Activated naive CD4-positive, alpha-beta T cell treated with anti-CD3 and anti-CD28 coated beads, Interleukin-2, amount 50 U/mL, for 24 hours (primary cell): ENCODE measurements around the gene NXF3.
"Not testable (repeated sequence)": the region's sequence is repeated elsewhere in the genome, so short reads cannot be mapped to it uniquely, and the experiment has no call there.

Experiments
- H3K27ac Mint-ChIP-seq: one replicate; pipeline ENCODE4 v1.8.0; 2021; ENCODE audit warnings: mild to moderate bottlenecking, mixed read lengths
- H3K27me3 Mint-ChIP-seq: one replicate; pipeline ENCODE4 v1.8.0; 2021; ENCODE audit warnings: mixed read lengths
- H3K36me3 Mint-ChIP-seq: one replicate; pipeline ENCODE4 v1.8.0; 2021; ENCODE audit warnings: mixed read lengths
- H3K4me1 Mint-ChIP-seq: one replicate; pipeline ENCODE4 v1.8.0; 2021; ENCODE audit warnings: mixed read lengths
- H3K4me3 Mint-ChIP-seq: one replicate; pipeline ENCODE4 v1.8.0; 2021; ENCODE audit warnings: mild to moderate bottlenecking, mixed read lengths
- H3K9me3 Mint-ChIP-seq: one replicate; pipeline ENCODE4 v1.8.0; 2021; ENCODE audit warnings: mixed read lengths

The NXF3 gene, protein sequence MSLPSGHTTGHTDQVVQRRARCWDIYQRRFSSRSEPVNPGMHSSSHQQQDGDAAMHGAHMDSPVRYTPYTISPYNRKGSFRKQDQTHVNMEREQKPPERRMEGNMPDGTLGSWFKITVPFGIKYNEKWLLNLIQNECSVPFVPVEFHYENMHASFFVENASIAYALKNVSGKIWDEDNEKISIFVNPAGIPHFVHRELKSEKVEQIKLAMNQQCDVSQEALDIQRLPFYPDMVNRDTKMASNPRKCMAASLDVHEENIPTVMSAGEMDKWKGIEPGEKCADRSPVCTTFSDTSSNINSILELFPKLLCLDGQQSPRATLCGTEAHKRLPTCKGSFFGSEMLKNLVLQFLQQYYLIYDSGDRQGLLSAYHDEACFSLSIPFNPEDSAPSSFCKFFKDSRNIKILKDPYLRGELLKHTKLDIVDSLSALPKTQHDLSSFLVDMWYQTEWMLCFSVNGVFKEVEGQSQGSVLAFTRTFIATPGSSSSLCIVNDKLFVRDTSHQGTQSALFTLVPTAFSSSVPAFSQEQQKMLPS

DNA sequence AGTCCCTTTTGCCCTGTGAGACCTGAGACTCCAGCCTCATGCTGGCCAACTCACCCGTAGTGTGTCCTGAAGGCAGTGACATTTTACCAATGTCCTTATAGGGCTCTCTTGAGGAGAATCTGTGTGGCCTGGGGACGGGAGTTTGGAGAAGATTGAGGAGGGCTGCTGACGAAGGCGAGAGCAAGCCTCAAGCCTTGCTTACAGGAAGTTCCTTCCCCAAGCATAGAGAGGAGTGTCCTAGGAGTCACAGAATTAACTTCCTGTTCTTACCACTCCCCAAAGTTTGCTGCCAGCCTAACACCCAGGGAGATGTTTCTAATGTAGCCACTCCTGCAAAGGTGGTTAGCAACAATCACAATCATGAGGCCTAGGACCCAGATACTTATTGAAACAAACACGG lies at the start of gene NXF3:
TSS of gene NXF3 (minus strand) at position 202 of the 400 bp plus-strand sequence. CDS start at position 82, 120 bp downstream.
- no peaks in the 10 kb centered on the region for H3K36me3 Mint-ChIP-seq
- no peak within 1 kb of the TSS for H3K4me3 Mint-ChIP-seq
- H3K27me3 Mint-ChIP-seq, result no peaks in the 10 kb centered on the region
- H3K4me1 Mint-ChIP-seq, result no peaks in the 10 kb centered on the region
- no peak within 1 kb of the TSS for H3K27ac Mint-ChIP-seq
- H3K9me3 Mint-ChIP-seq, result no peaks in the 10 kb centered on the region

DNA sequence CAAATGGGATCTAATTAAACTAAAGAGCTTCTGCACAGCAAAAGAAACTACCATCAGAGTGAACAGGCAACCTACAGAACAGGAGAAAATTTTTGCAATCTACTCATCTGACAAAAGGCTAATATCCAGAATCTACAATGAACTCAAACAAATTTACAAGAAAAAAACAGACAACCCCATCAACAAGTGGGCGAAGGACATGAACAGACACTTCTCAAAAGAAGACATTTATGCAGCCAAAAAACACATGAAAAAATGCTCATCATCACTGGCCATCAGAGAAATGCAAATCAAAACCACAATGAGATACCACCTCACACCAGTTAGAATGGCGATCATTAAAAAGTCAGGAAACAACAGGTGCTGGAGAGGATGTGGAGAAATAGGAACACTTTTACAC lies 43.6 kb upstream of the NXF3 start:
- H3K27me3 Mint-ChIP-seq, H3K27ac Mint-ChIP-seq, H3K4me1 Mint-ChIP-seq, H3K4me3 Mint-ChIP-seq, H3K9me3 Mint-ChIP-seq, H3K36me3 Mint-ChIP-seq: not testable (repeated sequence)

DNA sequence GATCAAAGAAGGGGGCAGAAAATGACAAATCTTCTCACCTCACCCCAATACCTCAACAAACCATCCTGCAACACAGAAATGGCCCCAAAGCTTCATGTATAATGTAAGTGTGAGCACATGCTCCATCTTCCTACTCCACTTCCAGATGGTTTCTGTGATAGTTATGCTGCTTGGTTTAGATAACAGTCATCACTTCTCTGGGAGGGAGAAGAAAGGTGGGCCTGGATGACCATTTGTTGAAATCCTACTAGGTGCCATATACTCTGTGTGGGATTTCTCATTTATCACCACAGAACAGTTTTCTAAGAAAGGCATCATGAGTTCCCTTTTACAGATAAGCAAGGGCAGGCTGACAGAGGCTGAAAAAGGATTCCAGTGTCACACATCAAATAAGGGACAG lies 31.3 kb upstream of the NXF3 start:
- Mint-ChIP-seq H3K4me1 (no peaks in the 10 kb centered on the region), H3K27ac (no peak overlapping the region), H3K36me3 (no peaks in the 10 kb centered on the region), H3K9me3 (no peaks in the 10 kb centered on the region), H3K4me3 (no peak overlapping the region), H3K27me3 (no peaks in the 10 kb centered on the region)

DNA sequence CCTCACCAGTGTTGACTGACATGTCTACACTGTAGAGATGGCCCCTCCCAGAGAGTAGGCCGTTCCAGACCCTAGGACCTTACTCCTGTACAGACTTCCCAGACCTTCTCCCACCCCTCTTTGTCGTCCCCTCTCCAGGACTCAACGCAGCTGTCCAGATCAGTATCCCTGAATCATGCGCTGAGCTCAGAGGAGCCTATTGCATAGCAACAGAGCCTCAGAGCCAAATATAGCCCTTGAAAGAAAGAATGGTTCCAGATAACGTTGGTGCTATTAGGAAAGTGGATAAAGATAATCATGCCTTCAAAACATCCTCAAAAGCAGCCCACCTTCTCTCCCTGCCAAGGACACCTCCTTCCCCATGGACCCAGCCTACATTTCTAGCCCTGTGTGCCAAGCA lies 27.8 kb upstream of the NXF3 start:
- H3K4me1 Mint-ChIP-seq, result no peaks in the 10 kb centered on the region
- no peaks in the 10 kb centered on the region for H3K27me3 Mint-ChIP-seq
- H3K9me3 Mint-ChIP-seq, result no peaks in the 10 kb centered on the region
- H3K4me3 Mint-ChIP-seq, result no peak overlapping the region
- H3K36me3 Mint-ChIP-seq, result no peaks in the 10 kb centered on the region
- no peak overlapping the region for H3K27ac Mint-ChIP-seq

DNA sequence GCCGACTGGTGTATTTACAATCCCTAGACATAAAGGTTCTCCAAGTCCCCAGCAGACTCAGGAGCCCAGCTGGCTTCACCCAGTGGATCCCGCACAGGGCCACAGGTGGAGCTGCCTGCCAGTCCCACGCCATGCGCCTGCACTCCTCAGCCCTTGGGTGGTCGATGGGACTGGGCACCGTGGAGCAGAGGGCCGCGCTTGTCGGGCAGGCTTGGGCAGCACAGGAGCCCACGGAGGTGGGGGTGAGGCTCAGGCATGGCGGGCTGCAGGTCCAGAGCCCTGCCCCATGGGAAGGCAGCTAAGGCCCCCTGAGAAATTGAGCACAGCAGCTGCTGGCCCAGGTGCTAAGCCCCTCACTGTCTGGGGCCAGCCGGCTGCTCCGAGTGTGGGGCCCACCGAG lies 24.0 kb upstream of the NXF3 start:
- not testable (repeated sequence) for H3K36me3 Mint-ChIP-seq, H3K27ac Mint-ChIP-seq, H3K4me1 Mint-ChIP-seq, H3K9me3 Mint-ChIP-seq, H3K27me3 Mint-ChIP-seq, H3K4me3 Mint-ChIP-seq

DNA sequence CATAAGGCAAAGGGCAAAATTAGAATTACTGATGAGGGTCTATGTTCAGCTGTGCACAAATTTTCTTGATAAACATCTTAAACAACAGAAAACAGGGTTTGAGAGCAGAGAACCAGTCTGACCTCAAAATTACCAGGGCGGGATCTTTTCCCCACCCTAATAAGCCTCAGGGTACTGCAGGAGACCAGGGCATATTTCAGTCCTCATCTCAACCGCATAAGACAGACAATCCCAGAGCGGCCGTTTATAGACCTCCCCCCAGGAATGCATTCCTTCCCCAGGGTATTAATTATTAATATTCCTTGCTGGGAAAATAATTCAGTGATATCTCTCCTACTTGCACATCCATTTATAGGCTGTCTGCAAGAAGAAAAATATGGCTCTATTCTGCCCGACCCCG lies 16.6 kb upstream of the NXF3 start:
- not testable (repeated sequence) for H3K4me3 Mint-ChIP-seq, H3K27me3 Mint-ChIP-seq, H3K27ac Mint-ChIP-seq, H3K4me1 Mint-ChIP-seq, H3K9me3 Mint-ChIP-seq, H3K36me3 Mint-ChIP-seq

DNA sequence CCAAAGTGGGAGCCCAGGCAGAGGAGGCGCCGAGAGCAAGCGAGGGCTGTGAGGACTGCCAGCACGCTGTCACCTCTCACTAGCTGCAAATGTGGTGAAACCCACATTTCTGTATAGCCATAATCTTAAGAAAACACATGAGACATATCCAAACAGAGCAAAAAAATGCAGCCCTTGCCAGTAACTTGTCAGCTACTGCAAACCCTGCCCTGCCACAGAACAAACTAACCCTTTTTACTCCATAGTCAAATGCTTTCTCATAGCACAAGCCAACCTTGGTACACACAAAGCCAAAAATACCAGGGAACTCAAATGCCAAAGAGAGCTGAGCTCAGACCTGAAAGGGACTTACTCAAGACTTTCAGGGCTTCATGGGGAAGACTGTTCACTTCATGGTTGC lies 14.9 kb upstream of the NXF3 start:
- no peaks in the 10 kb centered on the region for H3K36me3 Mint-ChIP-seq
- no peak overlapping the region for H3K4me3 Mint-ChIP-seq
- H3K27ac Mint-ChIP-seq, result no peak overlapping the region
- no peaks in the 10 kb centered on the region for H3K4me1 Mint-ChIP-seq
- H3K27me3 Mint-ChIP-seq, result no peaks in the 10 kb centered on the region
- H3K9me3 Mint-ChIP-seq, result no peaks in the 10 kb centered on the region

DNA sequence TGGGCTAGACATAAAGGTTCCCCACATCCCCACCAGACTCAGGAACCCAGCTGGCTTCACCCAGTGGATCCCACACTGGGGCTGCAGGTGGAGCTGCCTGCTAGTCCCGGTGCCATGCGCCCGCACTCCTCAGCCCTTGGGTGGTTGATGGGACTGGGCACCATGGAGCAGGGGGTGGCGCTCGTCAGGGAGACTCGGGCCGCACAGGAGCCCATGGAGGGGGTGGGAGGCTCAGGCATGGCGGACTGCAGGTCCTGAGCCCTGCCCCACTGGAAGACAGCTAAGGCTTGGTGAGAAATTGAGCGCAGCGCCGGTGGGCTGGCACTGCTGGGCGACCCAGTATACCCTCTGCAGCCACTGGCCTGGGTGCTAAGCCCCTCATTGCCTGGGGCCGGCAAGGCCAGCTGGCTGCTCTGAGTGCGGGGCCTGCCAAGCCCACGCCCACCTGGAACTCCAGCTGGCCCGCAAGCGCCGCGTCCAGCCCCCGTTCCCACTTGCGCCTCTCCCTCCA lies 14.3 kb upstream of the NXF3 start:
- not testable (repeated sequence) for H3K9me3 Mint-ChIP-seq, H3K36me3 Mint-ChIP-seq, H3K4me1 Mint-ChIP-seq

DNA sequence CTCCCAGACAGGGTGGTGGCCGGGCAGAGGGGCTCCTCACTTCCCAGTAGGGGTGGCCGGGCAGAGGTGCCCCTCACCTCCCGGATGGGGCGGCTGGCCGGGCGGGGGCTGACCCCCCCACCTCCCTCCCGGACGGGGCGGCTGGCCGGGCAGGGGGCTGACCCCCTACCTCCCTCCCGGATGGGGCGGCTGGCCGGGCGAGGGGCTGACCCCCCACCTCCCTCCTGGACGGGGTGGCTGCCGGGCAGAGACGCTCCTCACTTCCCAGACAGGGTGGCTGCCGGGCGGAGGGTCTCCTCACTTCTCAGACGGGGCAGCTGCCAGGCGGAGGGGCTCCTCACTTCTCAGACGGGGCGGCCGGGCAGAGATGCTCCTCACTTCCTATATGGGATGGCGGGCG lies 11.4 kb upstream of the NXF3 start:
- H3K27ac Mint-ChIP-seq, H3K9me3 Mint-ChIP-seq, H3K36me3 Mint-ChIP-seq, H3K4me1 Mint-ChIP-seq, H3K4me3 Mint-ChIP-seq, H3K27me3 Mint-ChIP-seq: not testable (repeated sequence)

More for the DNA sequence above, 14.3 kb upstream of the NXF3 start:
- not testable (repeated sequence) for H3K4me3 Mint-ChIP-seq, H3K27me3 Mint-ChIP-seq, H3K27ac Mint-ChIP-seq

DNA sequence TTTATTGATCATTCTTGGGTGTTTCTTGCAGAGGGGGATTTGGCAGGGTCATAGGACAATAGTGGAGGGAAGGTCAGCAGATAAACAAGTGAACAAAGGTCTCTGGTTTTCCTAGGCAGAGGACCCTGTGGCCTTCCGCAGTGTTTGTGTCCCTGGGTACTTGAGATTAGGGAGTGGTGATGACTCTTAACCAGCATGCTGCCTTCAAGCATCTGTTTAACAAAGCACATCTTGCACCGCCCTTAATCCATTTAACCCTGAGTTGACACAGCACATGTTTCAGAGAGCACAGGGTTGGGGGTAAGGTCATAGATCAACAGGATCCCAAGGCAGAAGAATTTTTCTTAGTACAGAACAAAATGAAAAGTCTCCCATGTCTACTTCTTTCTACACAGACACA lies 10.9 kb upstream of the NXF3 start:
- H3K9me3 Mint-ChIP-seq, H3K4me1 Mint-ChIP-seq, H3K36me3 Mint-ChIP-seq, H3K27ac Mint-ChIP-seq, H3K4me3 Mint-ChIP-seq, H3K27me3 Mint-ChIP-seq: not testable (repeated sequence)

DNA sequence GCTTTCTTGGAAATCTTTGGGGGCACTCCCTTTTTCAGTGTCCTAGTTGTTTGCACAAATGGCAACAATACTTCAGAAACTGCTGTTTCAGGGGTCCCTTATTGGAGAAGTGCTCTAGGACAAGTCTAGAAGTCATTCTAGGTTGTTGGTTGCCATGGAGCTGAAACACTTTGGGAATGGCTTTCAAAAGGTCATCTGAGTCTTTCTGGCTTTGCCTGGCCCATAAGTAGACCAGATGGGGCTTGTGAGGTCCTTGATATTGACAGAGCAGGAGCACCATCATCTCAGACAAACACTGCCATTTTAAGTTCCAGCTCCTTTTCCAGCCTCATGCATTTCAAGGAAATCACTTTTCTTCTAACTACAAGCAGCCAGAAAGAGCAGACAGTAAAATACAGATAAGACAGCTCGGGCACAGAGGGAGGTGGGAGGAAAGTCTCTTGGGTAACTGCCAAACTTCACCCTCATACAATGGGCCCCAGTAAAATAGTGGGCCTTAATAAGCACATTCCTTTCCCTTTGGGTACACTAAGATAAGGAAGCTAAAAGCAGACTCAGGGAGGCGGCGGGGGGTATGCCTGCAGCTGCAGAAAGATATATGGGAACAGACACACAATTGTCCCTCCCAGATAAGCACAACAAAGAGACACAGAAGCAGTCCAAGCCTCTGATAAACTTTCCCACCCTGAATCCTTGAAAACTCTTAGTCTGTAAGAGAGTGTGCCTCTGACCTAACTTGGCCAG lies 8.5 kb upstream of the NXF3 start:
- H3K27me3 Mint-ChIP-seq, result no peaks in the 10 kb centered on the region
- no peaks in the 10 kb centered on the region for H3K36me3 Mint-ChIP-seq
- no peaks in the 10 kb centered on the region for H3K4me1 Mint-ChIP-seq
- no peaks in the 10 kb centered on the region for H3K9me3 Mint-ChIP-seq
- H3K4me3 Mint-ChIP-seq, result no peak overlapping the region
- no peak overlapping the region for H3K27ac Mint-ChIP-seq

DNA sequence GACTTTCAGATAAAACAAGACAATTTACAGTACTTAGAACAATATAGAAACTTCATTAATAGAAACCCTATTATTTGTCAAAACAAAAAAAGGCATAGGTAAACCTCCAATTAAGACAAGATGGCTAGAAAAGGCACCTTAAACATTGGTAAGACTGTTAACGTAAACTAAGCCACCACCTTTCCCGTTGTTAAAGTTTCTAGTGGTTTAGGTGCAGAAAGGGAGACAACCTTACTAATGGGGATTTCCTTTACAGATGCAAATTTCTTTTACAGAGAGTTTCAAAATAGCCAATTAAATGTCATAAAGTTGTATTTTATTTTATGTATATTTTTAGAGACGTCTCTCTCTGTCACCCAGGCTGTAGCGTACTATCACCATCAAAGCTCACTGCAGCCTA lies 7.5 kb upstream of the NXF3 start:
- no peaks in the 10 kb centered on the region for H3K36me3 Mint-ChIP-seq
- H3K27me3 Mint-ChIP-seq, result no peaks in the 10 kb centered on the region
- H3K9me3 Mint-ChIP-seq, result no peaks in the 10 kb centered on the region
- no peak overlapping the region for H3K4me3 Mint-ChIP-seq
- no peak overlapping the region for H3K27ac Mint-ChIP-seq
- H3K4me1 Mint-ChIP-seq, result no peaks in the 10 kb centered on the region

DNA sequence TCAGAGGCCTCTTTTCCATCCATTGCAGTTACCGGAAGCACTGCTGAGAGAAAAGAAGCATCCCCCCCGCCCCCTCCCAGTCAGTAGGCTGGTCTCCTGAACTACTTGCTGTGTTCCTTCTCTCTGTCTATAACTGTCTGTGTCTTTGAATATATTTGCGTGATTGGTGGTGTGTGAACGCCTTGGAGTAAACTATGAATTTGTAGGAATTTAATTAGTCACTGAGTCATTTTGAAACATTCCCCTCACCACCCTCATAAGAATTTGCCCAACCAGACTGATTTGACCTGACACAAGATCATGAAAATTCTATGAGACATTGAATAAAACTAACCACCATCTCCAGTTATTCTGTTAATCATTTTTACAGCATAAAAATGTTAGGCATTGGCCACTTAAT lies 6.7 kb upstream of the NXF3 start:
- H3K4me1 Mint-ChIP-seq, result no peaks in the 10 kb centered on the region
- H3K4me3 Mint-ChIP-seq, result no peak overlapping the region
- no peaks in the 10 kb centered on the region for H3K9me3 Mint-ChIP-seq
- no peaks in the 10 kb centered on the region for H3K36me3 Mint-ChIP-seq
- H3K27ac Mint-ChIP-seq, result no peak overlapping the region
- H3K27me3 Mint-ChIP-seq, result no peaks in the 10 kb centered on the region

DNA sequence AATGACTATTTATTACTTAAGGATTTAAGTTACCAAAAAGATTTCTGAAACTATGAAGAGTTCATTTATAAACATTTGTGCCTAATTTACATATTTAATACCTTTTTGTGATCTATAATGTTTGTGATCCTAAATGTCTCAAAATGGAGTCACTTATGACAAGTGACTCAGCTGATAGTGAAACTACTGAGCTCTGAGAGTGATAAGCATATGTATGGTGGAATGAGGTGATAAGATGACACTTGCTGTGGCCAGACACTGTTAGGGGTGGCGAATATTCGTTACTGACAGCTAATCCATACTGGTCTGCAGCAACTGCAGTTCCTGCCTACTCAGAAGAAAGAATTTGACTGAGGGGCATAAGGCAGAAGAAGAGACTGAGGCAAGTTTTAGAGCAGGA lies 5.5 kb upstream of the NXF3 start:
- H3K27me3 Mint-ChIP-seq, result no peaks in the 10 kb centered on the region
- H3K4me1 Mint-ChIP-seq, result no peaks in the 10 kb centered on the region
- H3K4me3 Mint-ChIP-seq, result no peak overlapping the region
- H3K36me3 Mint-ChIP-seq, result no peaks in the 10 kb centered on the region
- H3K27ac Mint-ChIP-seq, result no peak overlapping the region
- H3K9me3 Mint-ChIP-seq, result no peaks in the 10 kb centered on the region

DNA sequence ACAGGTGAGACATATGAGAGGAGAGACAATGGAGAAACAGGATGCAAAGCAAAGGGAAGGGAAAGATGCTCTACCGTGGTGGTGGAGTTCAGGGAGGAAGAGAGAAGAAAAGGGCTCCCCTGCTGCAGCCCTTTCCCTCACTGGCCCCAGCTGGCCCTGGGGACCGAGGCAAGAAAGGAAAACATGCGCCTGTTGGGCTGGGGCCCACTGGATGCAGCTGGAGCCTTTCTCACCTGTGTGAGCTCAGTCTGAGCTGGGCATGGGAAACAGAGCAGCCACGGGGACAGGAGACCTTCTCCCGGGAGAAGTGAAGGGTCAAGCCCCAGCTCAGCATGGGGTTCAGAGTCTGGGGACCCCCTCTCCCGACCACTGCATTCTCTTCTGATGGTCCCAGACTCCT lies 11.9 kb downstream of the NXF3 start:
- H3K9me3 Mint-ChIP-seq, result no peaks in the 10 kb centered on the region
- H3K27ac Mint-ChIP-seq, result no peak overlapping the region
- no peaks in the 10 kb centered on the region for H3K4me1 Mint-ChIP-seq
- H3K36me3 Mint-ChIP-seq, result no peaks in the 10 kb centered on the region
- no peak overlapping the region for H3K4me3 Mint-ChIP-seq
- H3K27me3 Mint-ChIP-seq, result peaks cover 3% of the 10 kb centered on the region

DNA sequence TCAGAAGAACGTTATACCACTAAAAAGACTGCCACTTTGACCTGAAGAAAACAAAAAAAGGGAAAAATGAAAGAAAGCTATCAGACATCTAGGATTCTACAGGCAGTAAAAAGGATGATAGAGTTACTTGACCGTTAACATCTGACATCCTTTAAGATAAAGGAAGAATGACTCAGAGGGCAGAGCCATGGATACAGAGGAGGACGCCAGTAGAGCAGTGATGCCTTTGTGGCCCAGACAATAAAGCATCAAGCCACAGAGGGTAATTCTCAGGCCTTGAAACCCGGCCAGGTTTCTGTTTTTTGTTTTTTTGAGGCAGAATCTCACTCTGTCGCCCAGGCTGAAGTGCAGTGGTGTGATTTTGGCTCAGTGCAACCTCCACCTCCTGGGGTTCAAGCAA lies 19.5 kb downstream of the NXF3 start:
- H3K27ac Mint-ChIP-seq, result no peak overlapping the region
- H3K4me1 Mint-ChIP-seq, result no peaks in the 10 kb centered on the region
- H3K4me3 Mint-ChIP-seq, result no peak overlapping the region
- H3K36me3 Mint-ChIP-seq, result no peaks in the 10 kb centered on the region
- H3K9me3 Mint-ChIP-seq, result no peaks in the 10 kb centered on the region
- peaks cover 5% of the 10 kb centered on the region for H3K27me3 Mint-ChIP-seq
